Vagina (tissue), 2 donors: ENCODE data around the gene CLIC3. TPM values are rescaled to one million over a fixed set of nuclear protein-coding genes. Genes with fewer than 3 reads are reported as not detected.

Source experiments
- DNase-seq, 2 donors: peaks; one replicate each; pipeline ENCODE4 v3.0.0-alpha.2; 2017; ENCODE audit errors: extremely low spot score in 2 of 2
- H3K27ac ChIP-seq: fragments of 200-600 bp; sonication (generic); one replicate; pipeline ENCODE4 v1.5.1; 2019
- H3K27me3 ChIP-seq: fragments of 200-600 bp; sonication (generic); one replicate; pipeline ENCODE4 v1.5.1; 2019
- H3K36me3 ChIP-seq, 2 donors: fragments of 200-600 bp; sonication (generic); one replicate each; pipeline ENCODE4 v1.5.1; 2017 to 2019
- H3K4me1 ChIP-seq: fragments of 200-600 bp; sonication (generic); one replicate; pipeline ENCODE4 v1.5.1; 2019
- H3K4me3 ChIP-seq, 2 donors: fragments of 200-600 bp; sonication (generic); 1 replicate in 1 of 2; 2 replicates in 1 of 2; pipeline ENCODE4 v1.5.1; 2016 to 2019
- H3K9me3 ChIP-seq: fragments of 200-600 bp; sonication (generic); one replicate; pipeline ENCODE4 v1.5.1; 2019
- POLR2A ChIP-seq, 2 donors: fragments of 450-650 bp; IDR thresholded peaks; one replicate each; pipeline ENCODE4 v1.6.1; 2017; ENCODE audit warnings: antibody characterized with exemption in 2 of 2, mild to moderate bottlenecking in 2 of 2, moderate library complexity in 2 of 2
- POLR2AphosphoS5 ChIP-seq, 2 donors: sonication (generic); formaldehyde crosslinking; IDR thresholded peaks; one replicate each; pipeline ENCODE4 v1.9.0; 2017; ENCODE audit warnings: antibody characterized with exemption in 2 of 2, mild to moderate bottlenecking in 2 of 2, low read depth in 1 of 2; ENCODE audit not compliant: insufficient read depth in 1 of 2
- intact Hi-C: fragments of 100-400 bp; cut with DNase I; formaldehyde crosslinking; loops from one replicate; pipeline ENCODE4 v1.15.1; 2023
- total RNA-seq: library from RNA; depleted of rRNA; stranded (reverse); fragments of >200 nt; gene quantifications from one replicate; pipeline ENCODE4 v1.2.3, GENCODE V29; 2016
- TF ChIP-seq, protein P1 (sequence below), 3 experiments: fragments of 450-650 bp in 2 of 3; fragments of 200-600 bp in 1 of 3; sonication (generic) in 1 of 3; IDR thresholded peaks; one replicate each; pipeline ENCODE4 v1.5.1; 2017 to 2019; ENCODE audit warnings: antibody characterized with exemption in 3 of 3, mild to moderate bottlenecking in 2 of 3, moderate library complexity in 2 of 3

CLIC3 gene
- total RNA-seq, 1 donor from 2014 or later, result 23.6 TPM

DNA sequence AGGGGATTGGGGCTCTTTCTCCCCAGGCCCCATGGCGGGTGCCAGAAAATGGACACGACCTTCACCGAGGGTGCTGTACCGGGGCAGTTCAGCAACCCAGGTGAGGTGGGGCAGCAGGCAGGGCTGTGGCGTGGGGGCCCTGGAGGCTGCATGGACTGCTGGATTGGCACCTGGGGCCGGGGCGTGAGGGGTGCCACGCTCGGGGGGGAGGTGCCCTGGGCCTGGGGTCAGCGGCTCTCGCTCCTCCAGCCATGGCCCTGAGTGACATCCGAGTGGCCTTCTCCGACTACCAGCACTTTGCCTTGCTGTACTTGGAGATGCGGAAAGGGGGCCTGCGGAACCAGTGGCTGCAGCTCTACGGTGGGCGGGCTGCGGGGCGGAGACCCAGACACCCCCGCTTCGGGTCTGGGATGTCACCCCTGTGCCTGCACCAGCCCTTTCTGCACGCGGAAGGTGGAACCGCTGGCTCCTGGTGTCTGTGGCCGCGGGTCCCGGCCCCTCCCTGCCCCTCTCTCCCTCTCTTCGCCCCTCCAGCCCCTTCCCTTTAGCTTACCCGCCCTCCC, 11.8 kb downstream of the CLIC3 start:
- Histone ChIP-seq H3K9me3 (no peaks in the 10 kb centered on the region), H3K27ac (no peak overlapping the region), H3K4me1 (peaks cover 28% of the 10 kb centered on the region), H3K4me3 (no peak overlapping the region), H3K27me3 (peaks cover 6% of the 10 kb centered on the region), H3K36me3 (no peaks in the 10 kb centered on the region)
- intact Hi-C loops, result no loop called here
- DNase-seq, result no peak
- peak in 1 of 2 donors; percentile 6 for TF ChIP-seq POLR2AphosphoS5 (IDR thresholded peaks at IDR 0.05; ENCODE audit: insufficient read depth in 1 of 2, low read depth in 1 of 2)
- no peak for TF ChIP-seq POLR2A (IDR thresholded peaks at IDR 0.05)

DNA sequence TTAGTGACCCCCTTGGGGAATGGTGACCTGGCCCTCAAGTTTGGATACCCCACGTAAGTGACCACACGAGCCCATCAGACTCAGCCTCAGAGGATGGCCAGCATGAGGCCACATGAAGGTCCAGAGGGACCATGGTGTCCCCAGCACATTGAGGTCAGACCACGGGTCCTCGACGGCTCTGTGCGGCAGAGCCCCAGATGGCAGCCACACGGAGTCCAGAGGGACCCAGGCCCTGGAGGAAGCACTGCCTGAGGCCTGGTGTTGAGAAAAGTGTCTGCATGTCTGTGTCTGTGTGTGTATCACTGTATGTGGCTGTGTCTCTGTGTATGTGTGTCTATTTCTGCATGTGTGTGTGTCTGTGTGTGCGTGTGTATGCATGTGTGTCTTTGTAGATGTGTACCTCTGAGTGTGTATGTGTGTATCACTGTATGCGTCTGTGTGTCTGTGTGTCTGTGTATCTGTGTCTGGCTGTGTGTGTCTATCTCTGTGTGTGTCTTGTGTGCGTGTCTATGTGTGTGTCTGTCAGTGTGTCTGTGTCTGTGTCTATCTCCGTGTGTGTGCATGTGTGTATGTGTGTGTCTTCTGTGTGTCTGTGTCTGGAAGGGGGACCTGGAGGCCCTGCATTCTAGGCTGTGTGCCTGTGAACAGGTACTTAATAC, 12.6 kb downstream of the CLIC3 start:
- Histone ChIP-seq H3K27ac (no peak overlapping the region), H3K9me3 (no peaks in the 10 kb centered on the region), H3K4me1 (peaks cover 28% of the 10 kb centered on the region), H3K27me3 (peaks cover 6% of the 10 kb centered on the region), H3K36me3 (no peaks in the 10 kb centered on the region), H3K4me3 (no peak overlapping the region)
- intact Hi-C loops, result no loop called here
- DNase-seq, result no peak
- TF ChIP-seq POLR2AphosphoS5 (IDR thresholded peaks at IDR 0.05; ENCODE audit: insufficient read depth in 1 of 2, low read depth in 1 of 2) (no peak), POLR2A (IDR thresholded peaks at IDR 0.05) (no peak)
- TF ChIP-seq, protein P1, sequence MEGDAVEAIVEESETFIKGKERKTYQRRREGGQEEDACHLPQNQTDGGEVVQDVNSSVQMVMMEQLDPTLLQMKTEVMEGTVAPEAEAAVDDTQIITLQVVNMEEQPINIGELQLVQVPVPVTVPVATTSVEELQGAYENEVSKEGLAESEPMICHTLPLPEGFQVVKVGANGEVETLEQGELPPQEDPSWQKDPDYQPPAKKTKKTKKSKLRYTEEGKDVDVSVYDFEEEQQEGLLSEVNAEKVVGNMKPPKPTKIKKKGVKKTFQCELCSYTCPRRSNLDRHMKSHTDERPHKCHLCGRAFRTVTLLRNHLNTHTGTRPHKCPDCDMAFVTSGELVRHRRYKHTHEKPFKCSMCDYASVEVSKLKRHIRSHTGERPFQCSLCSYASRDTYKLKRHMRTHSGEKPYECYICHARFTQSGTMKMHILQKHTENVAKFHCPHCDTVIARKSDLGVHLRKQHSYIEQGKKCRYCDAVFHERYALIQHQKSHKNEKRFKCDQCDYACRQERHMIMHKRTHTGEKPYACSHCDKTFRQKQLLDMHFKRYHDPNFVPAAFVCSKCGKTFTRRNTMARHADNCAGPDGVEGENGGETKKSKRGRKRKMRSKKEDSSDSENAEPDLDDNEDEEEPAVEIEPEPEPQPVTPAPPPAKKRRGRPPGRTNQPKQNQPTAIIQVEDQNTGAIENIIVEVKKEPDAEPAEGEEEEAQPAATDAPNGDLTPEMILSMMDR (IDR thresholded peaks at IDR 0.05), result no peak

DNA sequence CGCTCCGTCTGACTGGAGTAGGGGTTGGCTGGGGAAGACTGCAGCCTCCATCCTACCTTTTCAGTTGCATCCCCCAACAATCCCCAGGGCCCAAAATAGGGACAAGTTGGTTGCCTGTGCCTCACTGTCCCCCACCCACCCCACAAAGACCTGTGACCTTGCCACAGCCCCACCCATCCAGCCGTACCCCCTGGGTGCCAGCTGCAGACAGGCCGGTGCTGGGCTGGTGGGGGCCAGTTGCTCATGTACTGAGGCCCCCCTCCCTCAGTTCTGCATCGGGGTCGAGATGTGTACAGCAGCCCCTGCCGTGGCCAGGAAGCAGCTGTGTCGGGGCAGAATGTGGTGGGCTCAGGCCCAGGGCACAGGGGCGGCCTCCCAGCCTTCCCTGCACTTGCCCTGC, 13.2 kb downstream of the CLIC3 start:
- Histone ChIP-seq H3K9me3 (no peaks in the 10 kb centered on the region), H3K4me3 (no peak overlapping the region), H3K36me3 (no peaks in the 10 kb centered on the region), H3K27ac (no peak overlapping the region), H3K4me1 (peaks cover 31% of the 10 kb centered on the region), H3K27me3 (peaks cover 6% of the 10 kb centered on the region)
- TF ChIP-seq POLR2AphosphoS5 (IDR thresholded peaks at IDR 0.05; ENCODE audit: insufficient read depth in 1 of 2, low read depth in 1 of 2), result peak in 1 of 2 donors; percentile 25
- TF ChIP-seq POLR2A (IDR thresholded peaks at IDR 0.05), result no peak
- DNase-seq, result no peak
- intact Hi-C loops, result no loop called here

DNA sequence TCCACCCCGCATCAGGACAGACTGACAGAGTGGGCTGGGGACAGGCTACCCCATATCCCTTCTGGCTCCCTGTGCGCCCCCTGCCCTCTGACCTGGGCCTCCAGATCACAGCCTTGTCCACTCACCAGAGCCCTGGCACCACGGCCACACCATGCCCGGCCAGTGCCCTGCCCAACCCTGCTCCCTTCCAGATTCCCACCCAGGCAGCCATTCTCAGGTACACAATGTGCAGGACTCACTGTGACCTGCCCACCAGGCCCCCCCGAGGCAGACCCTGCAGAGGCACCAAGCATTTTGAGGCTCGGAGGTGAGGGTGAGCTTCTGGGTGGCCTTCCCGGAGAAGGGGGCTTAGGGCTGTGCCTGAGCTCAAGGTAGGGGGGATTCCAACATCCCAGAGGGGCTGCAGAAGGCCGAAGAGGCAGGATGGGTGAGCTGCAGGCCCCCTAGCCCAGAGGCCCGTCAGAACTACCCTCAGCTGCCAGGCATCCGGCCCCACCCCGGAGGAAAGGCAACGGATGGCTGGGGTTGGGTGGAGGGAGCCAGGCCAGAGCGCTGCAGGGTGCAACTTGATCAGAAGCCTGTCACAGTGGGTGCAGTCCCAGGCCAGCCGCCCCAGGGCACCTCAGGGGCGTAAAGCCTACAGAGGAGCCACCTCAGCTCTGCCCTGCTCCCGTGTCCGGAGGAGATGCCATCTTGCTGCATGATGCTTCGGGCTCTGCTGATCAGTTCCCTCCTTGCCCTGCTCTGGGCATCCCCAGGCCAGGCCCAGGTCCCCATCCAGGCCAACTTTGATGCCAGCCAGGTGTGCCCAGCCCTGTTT, 13.9 kb downstream of the CLIC3 start, which contains the start of gene LCNL1:
Gene LCNL1, plus strand, starts transcription at position 762 of the 820 bp plus-strand sequence. CDS start 594 bp downstream, outside the sequence.
- no peaks in the 10 kb centered on the region for H3K36me3 ChIP-seq
- H3K4me1 ChIP-seq, result peaks cover 38% of the 10 kb centered on the region
- no peak within 1 kb of the TSS for H3K27ac ChIP-seq
- no peaks in the 10 kb centered on the region for H3K9me3 ChIP-seq
- peaks cover 6% of the 10 kb centered on the region for H3K27me3 ChIP-seq
- no peak within 1 kb of the TSS for H3K4me3 ChIP-seq
- TF ChIP-seq POLR2A (IDR thresholded peaks at IDR 0.05) (no peak), POLR2AphosphoS5 (IDR thresholded peaks at IDR 0.05; ENCODE audit: insufficient read depth in 1 of 2, low read depth in 1 of 2) (no peak)
- TF ChIP-seq, protein P1 (IDR thresholded peaks at IDR 0.05), result no peak
- DNase-seq, result no peak
- intact Hi-C loops, result no loop called here

DNA sequence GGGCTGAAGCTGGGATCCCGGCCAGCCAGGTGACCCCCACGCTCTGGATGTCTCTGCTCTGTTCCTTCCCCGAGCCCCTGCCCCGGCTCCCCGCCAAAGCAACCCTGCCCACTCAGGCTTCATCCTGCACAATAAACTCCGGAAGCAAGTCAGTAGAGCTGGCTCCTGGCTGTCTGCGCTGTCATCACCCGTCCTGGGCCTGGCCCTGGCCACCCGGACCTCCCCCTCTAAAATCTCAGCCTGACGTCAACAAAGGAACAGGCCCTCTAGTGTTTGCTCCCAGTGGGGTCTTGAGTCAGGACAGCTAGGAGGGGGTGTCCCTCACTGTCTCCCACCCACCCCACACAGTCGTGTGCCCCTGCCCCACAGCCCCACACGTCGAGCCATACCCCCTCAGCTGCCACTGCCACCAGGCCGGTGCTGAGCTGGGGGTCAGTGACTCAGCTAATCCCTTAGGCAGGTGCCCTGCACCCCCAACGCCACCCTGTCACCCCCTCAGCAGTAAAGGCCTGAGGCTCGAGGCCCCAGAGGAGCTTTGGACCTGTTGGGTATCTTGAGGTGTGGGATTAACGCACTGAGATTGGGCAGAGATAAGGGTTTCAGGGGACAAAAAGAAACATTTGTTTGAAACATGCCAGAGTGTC, 14.7 kb downstream of the CLIC3 start:
- Histone ChIP-seq H3K4me1 (peaks cover 44% of the 10 kb centered on the region), H3K36me3 (no peaks in the 10 kb centered on the region), H3K9me3 (no peaks in the 10 kb centered on the region), H3K27ac (no peak overlapping the region), H3K27me3 (peaks cover 6% of the 10 kb centered on the region), H3K4me3 (no peak overlapping the region)
- intact Hi-C loops, result no loop called here
- no peak for TF ChIP-seq POLR2AphosphoS5 (IDR thresholded peaks at IDR 0.05; ENCODE audit: insufficient read depth in 1 of 2, low read depth in 1 of 2)
- TF ChIP-seq POLR2A (IDR thresholded peaks at IDR 0.05), result no peak
- TF ChIP-seq, protein P1 (IDR thresholded peaks at IDR 0.05), result no peak
- DNase-seq, result no peak
